T47D (cell line): Measurements from ENCODE around the gene DAPL1.
"Not testable (repeated sequence)": the region's sequence is repeated elsewhere in the genome, so short reads cannot be mapped to it uniquely, and the experiment has no call there.

Source experiments
- DNase-seq, 2 experiments: peaks; one replicate each; pipeline versions ENCODE4 v3.0.0 to v3.0.0-alpha.2; 2011 to 2012; ENCODE audit warnings: low read depth in 1 of 2, low spot score in 1 of 2
- JUND ChIP-seq: IDR thresholded peaks from 2 replicates; pipeline ENCODE4 v1.6.1; 2012; ENCODE audit warnings: low read depth
- in situ Hi-C: cut with HindIII; loops from 2 replicates; pipeline ENCODE4 v1.10.0; 2016; ENCODE audit warnings: low sequenced_read_pairs, low pct_unique_long_range_greater_than_20kb

The DAPL1 gene

GRCh38 chr2:158837645-158838044, 42.5 kb downstream of the DAPL1 start:
- no peak for DNase-seq
- in situ Hi-C loops, result no loop called here
- TF ChIP-seq JUND, result no peak

GRCh38 chr2:158841850-158842249, 46.7 kb downstream of the DAPL1 start:
- in situ Hi-C loops, result no loop called here
- no peak for DNase-seq
- TF ChIP-seq JUND, result no peak

GRCh38 chr2:158845444-158845843, 50.3 kb downstream of the DAPL1 start:
- in situ Hi-C loops, result no loop called here
- DNase-seq, result no peak
- no peak for TF ChIP-seq JUND

GRCh38 chr2:158845859-158846258, 50.7 kb downstream of the DAPL1 start:
- no peak for TF ChIP-seq JUND
- in situ Hi-C loops, result no loop called here
- DNase-seq, result no peak

GRCh38 chr2:158847526-158847925, 52.4 kb downstream of the DAPL1 start:
- DNase-seq, in situ Hi-C loops: not testable (repeated sequence)

- in situ Hi-C loops, result not testable (repeated sequence)
- peak in 1 of 2 experiments; percentile 6 for DNase-seq
These were observed 53.2 kb downstream of the DAPL1 start for GRCh38 chr2:158848031-158848970.

DNA sequence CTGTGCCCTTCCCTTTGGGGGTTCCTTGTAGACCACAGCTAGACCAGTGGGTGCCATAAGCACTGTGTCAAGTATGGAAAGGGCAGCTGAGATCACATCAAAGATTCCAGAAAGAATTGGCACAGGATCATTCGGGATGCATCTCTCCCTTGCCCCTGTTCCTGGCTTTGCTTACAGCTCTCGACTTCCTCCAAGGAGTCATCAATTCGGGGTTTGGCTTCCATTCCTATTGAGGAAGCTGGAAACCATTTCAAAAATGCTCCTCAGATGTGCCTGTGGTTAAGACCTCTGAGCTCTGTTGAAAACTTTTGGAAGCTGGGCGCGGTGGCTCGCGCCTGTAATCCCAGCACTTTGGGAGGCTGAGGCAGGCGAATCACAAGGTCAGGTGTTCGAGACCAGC, 65.1 kb downstream of the DAPL1 start:
- DNase-seq, in situ Hi-C loops: not testable (repeated sequence)

- in situ Hi-C loops, DNase-seq: not testable (repeated sequence)
These were observed 66.5 kb downstream of the DAPL1 start for GRCh38 chr2:158861626-158862025.

GRCh38 chr2:158865469-158865868, 70.4 kb downstream of the DAPL1 start:
- in situ Hi-C loops, DNase-seq: not testable (repeated sequence)
